A549 treated with RU486 at 1 μM for 4 hours (cell line): Measurements from ENCODE around the gene HERPUD1. TPM values are rescaled to one million over a fixed set of nuclear protein-coding genes. Genes with fewer than 3 reads are reported as not detected.

Experiments used
- total RNA-seq: library from RNA; stranded (reverse); fragments of 200-300 nt; extraction: Qiagen RNA extraction; gene quantifications from 5 replicates; pipeline ENCODE4 v1.2.3, GENCODE V29; 2022; ENCODE audit warnings: low read depth

HERPUD1 gene
- 78.7 to 116 TPM (median 82.6 TPM) in 5 replicates for total RNA-seq

GRCh38 chr16:56931892-56932720, at the start of gene HERPUD1:
Gene HERPUD1, plus strand, starts transcription at chr16:56932142. Its CDS starts 103 bp downstream, at chr16:56932245.

DNA sequence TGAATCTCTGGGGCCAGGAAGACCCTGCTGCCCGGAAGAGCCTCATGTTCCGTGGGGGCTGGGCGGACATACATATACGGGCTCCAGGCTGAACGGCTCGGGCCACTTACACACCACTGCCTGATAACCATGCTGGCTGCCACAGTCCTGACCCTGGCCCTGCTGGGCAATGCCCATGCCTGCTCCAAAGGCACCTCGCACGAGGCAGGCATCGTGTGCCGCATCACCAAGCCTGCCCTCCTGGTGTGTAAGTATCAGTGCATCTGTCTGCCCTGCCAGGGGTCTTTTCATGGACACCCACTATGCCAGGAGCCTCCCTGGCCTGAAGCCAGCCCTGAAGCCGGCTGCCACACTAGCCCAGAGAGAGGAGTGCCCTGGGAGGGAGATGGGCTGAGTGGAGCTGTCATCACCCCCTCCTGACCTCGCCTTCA, 29.9 kb downstream of the HERPUD1 start, which contains the start of gene CETP:
Gene CETP (plus strand): TSS at position 100 of the 431 bp plus-strand sequence. CDS start 30 bp downstream, at position 130.

GRCh38 chr16:56988948-56989945, 57.3 kb downstream of the HERPUD1 start, which contains the start of gene NLRC5:
Gene NLRC5, plus strand, starts transcription at chr16:56989557. Its CDS starts 31,156 bp downstream, at chr16:57020713.

Other genes with a start within 250 kb of the HERPUD1 start
- gene MT1X, start 249.7 kb upstream of the HERPUD1 start, total RNA-seq, result 177 to 256 TPM (median 193 TPM) in 5 replicates
- 85.8 to 103 TPM (median 99.0 TPM) in 5 replicates for gene NUP93, start 202.0 kb upstream of the HERPUD1 start, total RNA-seq
- gene SLC12A3, start 66.9 kb upstream of the HERPUD1 start, total RNA-seq, result not detected in 5 replicates
- gene CETP, start 29.8 kb downstream of the HERPUD1 start, total RNA-seq, result not detected in 5 replicates
- 2.6 to 4.6 TPM (median 3.5 TPM) in 5 replicates for gene NLRC5, start 57.4 kb downstream of the HERPUD1 start, total RNA-seq
- gene CPNE2, start 160.4 kb downstream of the HERPUD1 start, total RNA-seq, result 32.0 to 46.3 TPM (median 41.6 TPM) in 5 replicates